ENCODE results near the gene PHLDB2. TPM values are rescaled to one million over a fixed set of nuclear protein-coding genes. Genes with fewer than 3 reads are reported as not detected.

PHLDB2 gene
- polyA plus RNA-seq, 1 donor (not counting 4 experiments of a cell fraction or from before 2014, with no cell fraction given), result 150 TPM

DNA sequence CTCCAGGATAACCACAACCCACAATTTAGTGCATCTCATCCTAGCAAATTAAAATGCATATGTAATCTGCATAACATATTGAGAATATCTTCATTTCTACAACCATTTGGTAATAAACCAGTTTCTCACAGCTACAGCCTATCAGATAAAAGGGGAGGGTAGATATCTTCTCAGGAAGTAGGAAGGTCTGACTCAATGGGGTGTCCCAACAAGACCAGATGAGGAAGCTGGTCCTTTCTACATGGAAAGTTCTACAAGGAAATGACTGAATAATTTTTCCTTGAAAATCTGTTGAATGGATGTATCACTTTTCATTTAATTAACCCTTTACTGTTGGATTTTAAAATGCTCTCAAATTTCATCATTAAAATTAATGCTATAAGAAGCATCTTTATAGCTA is 158.0 kb downstream of the PHLDB2 start:
- no peak overlapping the region for H3K4me2 ChIP-seq (ENCODE audit: control insufficient read depth, extremely low read depth, insufficient read depth, low read depth, low read length)
- no peaks in the 10 kb centered on the region for H3K36me3 ChIP-seq (ENCODE audit: control insufficient read depth in 2 of 2, extremely low read depth in 1 of 2, insufficient read depth in 2 of 2, low read length in 2 of 2)
- TF ChIP-seq EZH2 (IDR thresholded peaks at IDR 0.05; ENCODE audit: low read length) (no peak), CTCF (optimal IDR thresholded peaks at IDR 0.05 in 1 of 3, IDR thresholded peaks at IDR 0.05 in 1 of 3, conservative IDR thresholded peaks at IDR 0.05 in 1 of 3; ENCODE audit: extremely low read depth in 1 of 3, insufficient read depth in 2 of 3, low read length in 3 of 3) (no peak)
- peaks cover 3% of the 10 kb centered on the region for H3K4me1 ChIP-seq (ENCODE audit: control insufficient read depth, extremely low read depth, insufficient read depth, low read length)
- no peak overlapping the region for H3K9ac ChIP-seq (ENCODE audit: control insufficient read depth, extremely low read depth, insufficient read depth, low read length)
- no peaks in the 10 kb centered on the region for H3K9me1 ChIP-seq (ENCODE audit: control insufficient read depth, extremely low read depth, insufficient read depth, low read length)
- no peaks in the 10 kb centered on the region for H3K27me3 ChIP-seq (ENCODE audit: control insufficient read depth, extremely low read depth, insufficient read depth, low read length)
- H3K27ac ChIP-seq (ENCODE audit: control insufficient read depth, insufficient read depth, low read length), result no peak overlapping the region
- no peaks in the 10 kb centered on the region for H4K20me1 ChIP-seq (ENCODE audit: control insufficient read depth, extremely low read depth, insufficient read depth, low read length)
- H3K4me3 ChIP-seq (ENCODE audit: control insufficient read depth in 2 of 3, extremely low read depth in 1 of 3, insufficient read depth in 2 of 3, low read depth in 1 of 3, low read length in 3 of 3), result no peak overlapping the region
- H3K79me2 ChIP-seq (ENCODE audit: control insufficient read depth, insufficient read depth, low read length), result no peaks in the 10 kb centered on the region
- DNase-seq (ENCODE audit: low read depth, low spot score) (no peak), FAIRE-seq (no peak)
- no peak overlapping the region for H2AFZ ChIP-seq (ENCODE audit: control insufficient read depth, low read length)
- H3K9me3 ChIP-seq (ENCODE audit: control insufficient read depth, low read depth, low read length), result no peaks in the 10 kb centered on the region
- dilution Hi-C loops (cut with MboI; ENCODE audit: extremely low pct_ligation_motif_present, low sequenced_read_pairs), result no loop called here

- no peaks in the 10 kb centered on the region for H3K9me1 ChIP-seq (ENCODE audit: control insufficient read depth, extremely low read depth, insufficient read depth, low read length)
- H3K4me3 ChIP-seq (ENCODE audit: control insufficient read depth in 2 of 3, extremely low read depth in 1 of 3, insufficient read depth in 2 of 3, low read depth in 1 of 3, low read length in 3 of 3), result no peak overlapping the region
- no peaks in the 10 kb centered on the region for H3K4me1 ChIP-seq (ENCODE audit: control insufficient read depth, extremely low read depth, insufficient read depth, low read length)
- TF ChIP-seq CTCF (optimal IDR thresholded peaks at IDR 0.05 in 1 of 3, IDR thresholded peaks at IDR 0.05 in 1 of 3, conservative IDR thresholded peaks at IDR 0.05 in 1 of 3; ENCODE audit: extremely low read depth in 1 of 3, insufficient read depth in 2 of 3, low read length in 3 of 3) (no peak), EZH2 (IDR thresholded peaks at IDR 0.05; ENCODE audit: low read length) (no peak)
- H3K27ac ChIP-seq (ENCODE audit: control insufficient read depth, insufficient read depth, low read length), result no peak overlapping the region
- dilution Hi-C loops (cut with MboI; ENCODE audit: extremely low pct_ligation_motif_present, low sequenced_read_pairs), result no loop called here
- no peaks in the 10 kb centered on the region for H3K79me2 ChIP-seq (ENCODE audit: control insufficient read depth, insufficient read depth, low read length)
- no peak for DNase-seq (ENCODE audit: low read depth, low spot score)
- H2AFZ ChIP-seq (ENCODE audit: control insufficient read depth, low read length), result no peak overlapping the region
- H3K9me3 ChIP-seq (ENCODE audit: control insufficient read depth, low read depth, low read length), result no peaks in the 10 kb centered on the region
- H3K4me2 ChIP-seq (ENCODE audit: control insufficient read depth, extremely low read depth, insufficient read depth, low read depth, low read length), result no peak overlapping the region
- no peaks in the 10 kb centered on the region for H4K20me1 ChIP-seq (ENCODE audit: control insufficient read depth, extremely low read depth, insufficient read depth, low read length)
- H3K27me3 ChIP-seq (ENCODE audit: control insufficient read depth, extremely low read depth, insufficient read depth, low read length), result no peaks in the 10 kb centered on the region
- no peak overlapping the region for H3K9ac ChIP-seq (ENCODE audit: control insufficient read depth, extremely low read depth, insufficient read depth, low read length)
- H3K36me3 ChIP-seq (ENCODE audit: control insufficient read depth in 2 of 2, extremely low read depth in 1 of 2, insufficient read depth in 2 of 2, low read length in 2 of 2), result no peaks in the 10 kb centered on the region
- no peak for FAIRE-seq
Measured at GRCh38 chr3:112018712-112019111, 159.6 kb downstream of the PHLDB2 start.

Measured in keratinocyte (primary cell).